H1 (cell line): ENCODE results near the gene CTU1. TPM values are rescaled to one million over a fixed set of nuclear protein-coding genes. Genes with fewer than 3 reads are reported as not detected.
A peak's percentile ranks its signal among the peaks of the same experiment; 100 is the strongest.

Experiments used
- CTCF ChIA-PET: fragments of 300-600 bp; sonication (Branson Sonifier 250); formaldehyde crosslinking; loops from one replicate; lab custom pipeline; 2021; ENCODE audit not compliant: partially characterized antibody; lab: Charles Lee
- POLR2A ChIA-PET: fragments of 300-600 bp; sonication (Branson Sonifier 250); formaldehyde crosslinking; loops from one replicate; lab custom pipeline; 2021; ENCODE audit warnings: inconsistent platforms; ENCODE audit not compliant: partially characterized antibody; lab: Charles Lee
- DNase-seq, 2 experiments: peaks; one replicate each; pipeline versions ENCODE4 v3.0.0 to v3.0.0-alpha.2; 2010 to 2022; ENCODE audit warnings: low spot score in 2 of 2, low read depth in 1 of 2, mixed read lengths in 1 of 2
- FAIRE-seq: peaks from 2 replicates; lab custom pipeline; 2011; peaks lifted over from hg19 to GRCh38; lab: Jason Lieb, UNC
- H2AFZ ChIP-seq: 2 replicates; pipeline ENCODE4 v1.8.1; 2012; ENCODE audit warnings: low read length, inconsistent platforms
- H2AK5ac ChIP-seq: 2 replicates; pipeline ENCODE4 v1.6.1; 2013; ENCODE audit warnings: low read depth, low read length
- H2BK120ac ChIP-seq: replicated peaks from 2 replicates; pipeline ENCODE3; 2013; ENCODE audit warnings: low read depth, low read length, inconsistent platforms
- H2BK12ac ChIP-seq: 2 replicates; pipeline ENCODE4 v1.6.1; 2013; ENCODE audit warnings: low read depth, low read length
- H2BK15ac ChIP-seq: 2 replicates; pipeline ENCODE4 v1.6.1; 2013; ENCODE audit warnings: low read length
- H2BK20ac ChIP-seq: 2 replicates; pipeline ENCODE4 v1.6.1; 2013; ENCODE audit warnings: low read length
- H2BK5ac ChIP-seq: 2 replicates; pipeline ENCODE4 v1.6.1; 2013; ENCODE audit warnings: low read depth, low read length
- H3K14ac ChIP-seq: 2 replicates; pipeline ENCODE4 v1.6.1; 2013; ENCODE audit warnings: inconsistent platforms; ENCODE audit not compliant: insufficient read length
- H3K18ac ChIP-seq: 2 replicates; pipeline ENCODE4 v1.6.1; 2013; ENCODE audit warnings: low read length; ENCODE audit errors: extremely low read depth
- H3K23ac ChIP-seq: 2 replicates; pipeline ENCODE4 v1.6.1; 2013; ENCODE audit warnings: inconsistent platforms; ENCODE audit not compliant: insufficient read length
- H3K23me2 ChIP-seq: 2 replicates; pipeline ENCODE4 v1.6.1; 2013; ENCODE audit warnings: low read depth, low read length
- H3K27ac ChIP-seq: 2 replicates; pipeline ENCODE4 v1.6.1; 2011; ENCODE audit warnings: low read depth, low read length, inconsistent platforms
- H3K27me3 ChIP-seq, 4 experiments: replicated peaks in 1 of 4; 1 replicate in 1 of 4; 2 replicates in 3 of 4; pipeline versions ENCODE4 v1.6.1 to v1.8.1; 2011 to 2013; ENCODE audit warnings: low read length in 3 of 4, mild to moderate bottlenecking in 3 of 4, inconsistent platforms in 2 of 4, mixed read lengths in 2 of 4, moderate library complexity in 1 of 4; ENCODE audit not compliant: control insufficient read depth in 3 of 4, insufficient read depth in 3 of 4; ENCODE audit errors: extremely low read depth in 1 of 4
- H3K36me3 ChIP-seq, 4 experiments: 2 replicates each; pipeline versions ENCODE4 v1.6.1 to v1.8.1; 2011 to 2013; ENCODE audit warnings: mild to moderate bottlenecking in 4 of 4, low read length in 3 of 4, moderate library complexity in 2 of 4, control low read depth in 1 of 4, inconsistent platforms in 1 of 4; ENCODE audit not compliant: insufficient read depth in 4 of 4, control insufficient read depth in 2 of 4
- H3K4ac ChIP-seq: replicated peaks from 2 replicates; pipeline ENCODE3; 2013; ENCODE audit warnings: low read length, low read depth, mixed read lengths, inconsistent platforms; ENCODE audit not compliant: insufficient read length
- H3K4me1 ChIP-seq, 4 experiments: replicated peaks in 1 of 4; 1 replicate in 1 of 4; 2 replicates in 3 of 4; pipeline versions ENCODE4 v1.6.1 to v1.8.1; 2011 to 2013; ENCODE audit warnings: low read length in 3 of 4, inconsistent platforms in 2 of 4, mixed read lengths in 1 of 4; ENCODE audit not compliant: insufficient read depth in 4 of 4, control insufficient read depth in 3 of 4
- H3K4me2 ChIP-seq, 2 experiments: 2 replicates each; pipeline versions ENCODE4 v1.6.1 to v1.8.1; 2011 to 2013; ENCODE audit warnings: low read depth in 2 of 2, low read length in 2 of 2, control low read depth in 1 of 2, inconsistent platforms in 1 of 2, mild to moderate bottlenecking in 1 of 2; ENCODE audit not compliant: insufficient read depth in 1 of 2
- H3K4me3 ChIP-seq, 4 experiments: fragments of 200-600, 300-600 bp in 1 of 4; sonication (generic), shearing (Covaris generic), sonication (Bioruptor Twin) in 1 of 4; 2 replicates each; pipeline versions ENCODE4 v1.5.1 to v1.8.1; 2011 to 2016; ENCODE audit warnings: low read length in 4 of 4, low read depth in 3 of 4, control low read depth in 2 of 4, inconsistent platforms in 2 of 4, mild to moderate bottlenecking in 2 of 4, mixed read lengths in 1 of 4, moderate library complexity in 1 of 4; ENCODE audit not compliant: insufficient read depth in 2 of 4; ENCODE audit errors: extremely low read depth in 1 of 4
- H3K56ac ChIP-seq: replicated peaks from 2 replicates; pipeline ENCODE3; 2013; ENCODE audit warnings: low read depth, mild to moderate bottlenecking, mixed read lengths, low read length, inconsistent platforms; ENCODE audit not compliant: insufficient read length
- H3K79me1 ChIP-seq: 2 replicates; pipeline ENCODE4 v1.6.1; 2013; ENCODE audit warnings: low read depth, low read length, control low read depth
- H3K79me2 ChIP-seq, 2 experiments: 2 replicates each; pipeline versions ENCODE4 v1.6.1 to v1.8.1; 2012 to 2013; ENCODE audit warnings: low read length in 2 of 2, mild to moderate bottlenecking in 2 of 2, inconsistent platforms in 1 of 2; ENCODE audit not compliant: insufficient read depth in 2 of 2, control insufficient read depth in 1 of 2
- H3K9ac ChIP-seq, 4 experiments: replicated peaks in 1 of 4; 1 replicate in 1 of 4; 2 replicates in 3 of 4; pipeline versions ENCODE4 v1.6.1 to v1.8.1; 2011 to 2013; ENCODE audit warnings: low read depth in 3 of 4, low read length in 3 of 4, control low read depth in 2 of 4, mild to moderate bottlenecking in 2 of 4, moderate library complexity in 2 of 4, inconsistent platforms in 1 of 4; ENCODE audit errors: extremely low read depth in 1 of 4
- H3K9me3 ChIP-seq, 2 experiments: 2 replicates each; pipeline versions ENCODE4 v1.6.1 to v1.8.1; 2012 to 2013; ENCODE audit warnings: mild to moderate bottlenecking in 2 of 2, moderate library complexity in 2 of 2, control low read depth in 1 of 2, inconsistent platforms in 1 of 2, low read depth in 1 of 2, low read length in 1 of 2, mixed read lengths in 1 of 2; ENCODE audit not compliant: insufficient read depth in 2 of 2
- H4K20me1 ChIP-seq, 2 experiments: replicated peaks in 1 of 2; 2 replicates each; pipeline versions ENCODE3 to v1.8.1; 2011 to 2013; ENCODE audit warnings: inconsistent platforms in 2 of 2, low read length in 2 of 2, mild to moderate bottlenecking in 1 of 2; ENCODE audit not compliant: insufficient read depth in 2 of 2, control insufficient read depth in 1 of 2
- H4K5ac ChIP-seq: 2 replicates; pipeline ENCODE4 v1.6.1; 2013; ENCODE audit warnings: low read length, low read depth, mixed read lengths, inconsistent platforms; ENCODE audit not compliant: insufficient read length
- H4K8ac ChIP-seq: 2 replicates; pipeline ENCODE4 v1.8.0; 2013; ENCODE audit warnings: mild to moderate bottlenecking, moderate library complexity, low read length, inconsistent platforms; ENCODE audit not compliant: insufficient read depth; ENCODE audit errors: extremely low read depth
- H4K91ac ChIP-seq: replicated peaks from 2 replicates; pipeline ENCODE3; 2013; ENCODE audit warnings: low read length, mixed read lengths, inconsistent platforms; ENCODE audit not compliant: insufficient read length
- BCL11A ChIP-seq, 2 experiments: IDR thresholded peaks; one replicate each; pipeline ENCODE4 v1.6.1; 2011; ENCODE audit warnings: low read depth in 2 of 2, low read length in 2 of 2, mild to moderate bottlenecking in 2 of 2
- CHD1 ChIP-seq: IDR thresholded peaks from 2 replicates; pipeline ENCODE4 v1.6.1; 2012; ENCODE audit warnings: low read depth, low read length, improper control_type of control experiment
- GTF2F1 ChIP-seq: IDR thresholded peaks from 2 replicates; pipeline ENCODE4 v1.6.1; 2012; ENCODE audit warnings: low read depth, low read length, improper control_type of control experiment, borderline replicate concordance
- HDAC2 ChIP-seq, 2 experiments: fragments of 300-600 bp in 1 of 2; sonication (generic) in 1 of 2; IDR thresholded peaks; 2 replicates each; pipeline ENCODE4 v1.6.1; 2011 to 2012; ENCODE audit warnings: low read depth in 2 of 2, low read length in 2 of 2, mild to moderate bottlenecking in 2 of 2, moderate library complexity in 2 of 2, borderline replicate concordance in 1 of 2, inconsistent platforms in 1 of 2
- KDM1A ChIP-seq: fragments of 200-600, 300-600 bp; sonication (generic); IDR thresholded peaks from 2 replicates; pipeline ENCODE4 v1.7.1; 2016; ENCODE audit warnings: mild to moderate bottlenecking, low read length, borderline replicate concordance
- MAFK ChIP-seq: IDR thresholded peaks from 2 replicates; pipeline ENCODE4 v1.6.1; 2012; ENCODE audit warnings: low read depth, mild to moderate bottlenecking, improper control_type of control experiment, low read length
- MAX ChIP-seq: IDR thresholded peaks from 2 replicates; pipeline ENCODE4 v1.6.1; 2012; ENCODE audit warnings: inconsistent platforms
- NRF1 ChIP-seq: IDR thresholded peaks from 2 replicates; pipeline ENCODE4 v1.6.1; 2011; ENCODE audit warnings: mild to moderate bottlenecking, low read depth, low read length, improper control_type of control experiment
- POLR2A ChIP-seq, 2 experiments: IDR thresholded peaks; 1 replicate in 1 of 2; 2 replicates in 1 of 2; pipeline ENCODE4 v1.6.1; 2011; ENCODE audit warnings: low read depth in 2 of 2, low read length in 2 of 2, mild to moderate bottlenecking in 2 of 2; ENCODE audit errors: control extremely low read depth in 1 of 2
- RAD21 ChIP-seq, 2 experiments: IDR thresholded peaks in 1 of 2; conservative IDR thresholded peaks in 1 of 2; 2 replicates each; pipeline ENCODE4 v1.6.1; 2011; ENCODE audit warnings: low read depth in 2 of 2, low read length in 2 of 2, improper control_type of control experiment in 1 of 2, inconsistent platforms in 1 of 2, mild to moderate bottlenecking in 1 of 2, moderate library complexity in 1 of 2
- SAP30 ChIP-seq: fragments of 300-600 bp; sonication (generic); IDR thresholded peaks from 2 replicates; pipeline ENCODE4 v1.7.1; 2012; ENCODE audit warnings: low read length, moderate library complexity, mild to moderate bottlenecking, inconsistent platforms; ENCODE audit not compliant: insufficient read depth, insufficient replicate concordance
- SP2 ChIP-seq: IDR thresholded peaks from 2 replicates; pipeline ENCODE4 v1.6.1; 2012; ENCODE audit warnings: mild to moderate bottlenecking, low read length, inconsistent platforms
- SP4 ChIP-seq: IDR thresholded peaks from 2 replicates; pipeline ENCODE4 v1.6.1; 2012; ENCODE audit warnings: low read length, inconsistent platforms
- SUZ12 ChIP-seq: fragments of 200-600 bp; sonication (generic); IDR thresholded peaks from 2 replicates; pipeline ENCODE4 v1.6.1; 2012; ENCODE audit warnings: mild to moderate bottlenecking, inconsistent platforms, low read length, moderate library complexity, mixed read lengths
- WGBS, 2 experiments: shearing (Covaris generic) in 1 of 2; methylation state at CpG; one replicate each; pipeline versions ENCODE4 v1.1.6 to v1.1.7; 2013 to 2015; ENCODE audit warnings: low lambda C conversion rate in 2 of 2, mixed read lengths in 2 of 2, inconsistent platforms in 1 of 2, low coverage in 1 of 2, missing lambda C conversion rate in 1 of 2; ENCODE audit not compliant: insufficient replicate concordance in 2 of 2, insufficient coverage in 1 of 2, insufficient read length in 1 of 2; ENCODE audit errors: extremely low coverage in 1 of 2, missing lambda C conversion rate in 1 of 2; 5-methylcytosine and 5-hydroxymethylcytosine counted together
- polyA plus RNA-seq, 7 experiments: library from polyadenylated mRNA; depleted of rRNA in 3 of 7; stranded (reverse) in 5 of 7; unstranded in 2 of 7; fragments of >200 nt in 5 of 7; fragments of 200-250 nt in 2 of 7; gene quantifications; 1 replicate in 5 of 7; 2 replicates in 1 of 7; 4 replicates in 1 of 7; pipeline versions ENCODE4 v1.2.1 to v1.2.3, GENCODE V29; 2011 to 2013; ENCODE audit warnings: missing spikeins in 2 of 7, mixed read lengths in 2 of 7
- total RNA-seq: library from RNA; stranded (reverse); fragmentation: NEBNext Ultra II Directional; extraction: Animal tissue kit (Norgen Biotek cat#: 25700); gene quantifications from 2 replicates; pipeline ENCODE4 v1.2.1, GENCODE V29; 2021

CTU1 gene
- total and polyA plus RNA-seq, 2 of the 8 experiments (the other 6 are each of a cell fraction or from before 2014, with no cell fraction given) = 4.6 to 7.2 TPM

DNA sequence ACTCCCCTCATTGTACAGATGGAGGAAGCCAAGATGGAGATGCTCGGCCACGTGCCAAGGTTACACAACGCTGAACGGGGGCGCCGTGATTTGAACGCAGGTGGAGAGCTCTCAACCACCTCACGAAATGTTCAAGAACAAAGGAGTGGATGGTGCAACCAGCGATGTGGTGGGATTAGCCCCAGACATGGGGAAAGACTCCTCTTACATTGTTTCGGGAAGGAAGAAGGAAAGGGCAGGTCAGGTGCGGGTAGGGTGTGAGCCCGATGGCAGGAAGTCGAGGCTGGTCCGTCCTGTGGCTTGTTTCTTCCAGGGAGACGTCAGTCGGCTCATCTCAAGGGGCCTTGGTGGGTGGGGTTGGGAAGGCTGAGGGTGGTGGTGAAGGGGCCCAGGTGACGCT is 18.4 kb downstream of the CTU1 start:
- no peaks in the 10 kb centered on the region for H3K23me2 ChIP-seq
- no peaks in the 10 kb centered on the region for H3K9me3 ChIP-seq
- WGBS, 2 experiments = 87% methylated on average over 17 of the region's 17 CpGs; no CpG with 5 or more reads in 1 of the 2 experiments
- 0 out of 2 replicates have a peak overlapping the region, but pooled peaks have one; percentile 0 for H2BK12ac ChIP-seq
- H2BK20ac ChIP-seq = no peak overlapping the region
- no peak overlapping the region for H3K4ac ChIP-seq
- no peak overlapping the region for H3K4me2 ChIP-seq
- no peaks in the 10 kb centered on the region for H4K20me1 ChIP-seq
- H3K23ac ChIP-seq = no peak overlapping the region
- H3K79me1 ChIP-seq = no peaks in the 10 kb centered on the region
- H2BK15ac ChIP-seq = no peak overlapping the region
- H3K14ac ChIP-seq = no peak overlapping the region
- peaks cover 0 to 6% (median under 1%) of the 10 kb centered on the region in 4 experiments; a peak in 4 of 7 replicates for H3K4me1 ChIP-seq
- no peaks in the 10 kb centered on the region for H3K27me3 ChIP-seq
- CTCF ChIA-PET = interaction anchor here (0.6 to 8.3 kb wide), 2 partner anchors 68 to 581 kb away, joined by 3 to 269 read pairs; partner anchors contain the start of genes KLK10 and KLK11
- no peak overlapping the region for H3K9ac ChIP-seq
- H2BK5ac ChIP-seq = no peak overlapping the region
- H3K4me3 ChIP-seq = no peak overlapping the region
- POLR2A ChIA-PET = interaction anchor here (1.3 kb wide), 1 partner anchor 286 kb away, joined by 3 read pairs; no protein-coding TSS in a partner anchor
- H3K56ac ChIP-seq = no peak overlapping the region
- H3K27ac ChIP-seq = no peak overlapping the region
- no peak overlapping the region; the same call in 1 of the 2 replicates for H4K8ac ChIP-seq
- H3K79me2 ChIP-seq = no peaks in the 10 kb centered on the region
- H4K91ac ChIP-seq = no peak overlapping the region
- no peak overlapping the region for H2AFZ ChIP-seq
- DNase-seq (no peak), FAIRE-seq (no peak)
- H4K5ac ChIP-seq = no peak overlapping the region
- no peaks in the 10 kb centered on the region for H3K36me3 ChIP-seq
- no peak overlapping the region for H2BK120ac ChIP-seq
- no peak overlapping the region for H3K18ac ChIP-seq
- H2AK5ac ChIP-seq = no peak overlapping the region
- no peak for TF ChIP-seq GTF2F1
- TF ChIP-seq CHD1 = no peak
- TF ChIP-seq KDM1A = no peak
- TF ChIP-seq SP2 = no peak
- TF ChIP-seq HDAC2 (IDR thresholded peaks at IDR 0.05; ENCODE audit: borderline replicate concordance in 1 of 2, low read depth in 2 of 2, low read length in 2 of 2) = no peak
- TF ChIP-seq MAX = no peak
- no peak for TF ChIP-seq BCL11A (IDR thresholded peaks at IDR 0.05; ENCODE audit: low read depth in 2 of 2, low read length in 2 of 2)
- no peak for TF ChIP-seq MAFK
- TF ChIP-seq NRF1 = no peak
- TF ChIP-seq SAP30 = no peak
- no peak for TF ChIP-seq POLR2A (IDR thresholded peaks at IDR 0.05; ENCODE audit: control extremely low read depth in 1 of 2, low read depth in 2 of 2, low read length in 2 of 2)
- no peak for TF ChIP-seq SP4
- TF ChIP-seq RAD21 (IDR thresholded peaks at IDR 0.05 in 1 of 2, conservative IDR thresholded peaks at IDR 0.05 in 1 of 2; ENCODE audit: low read depth in 2 of 2, low read length in 2 of 2) = no peak
- TF ChIP-seq SUZ12 = no peak
